Measurements from ENCODE around the gene NRIP3. TPM values are rescaled to one million over a fixed set of nuclear protein-coding genes. Genes with fewer than 3 reads are reported as not detected.

The NRIP3 gene
- total and polyA plus RNA-seq, 9 of the 15 experiments (the other 6 are each of a cell fraction or from before 2014, with no cell fraction given): 4.4 to 18.7 (median 11.6) TPM

GRCh38 chr11:8963569-8964323 is 40.1 kb downstream of the NRIP3 start (continued):
- TF ChIP-seq ZNF668 (CRISPR knock-in tag; IDR thresholded peaks at IDR 0.05) (no peak), NR3C1 (CRISPR knock-in tag; IDR thresholded peaks at IDR 0.05) (no peak), U2AF1 (optimal IDR thresholded peaks at IDR 0.05; ENCODE audit: low read depth, low read length) (peak; percentile 84), FOXP4 (CRISPR knock-in tag; IDR thresholded peaks at IDR 0.05; ENCODE audit: borderline replicate concordance) (no peak), ZHX1 (conservative IDR thresholded peaks at IDR 0.05; ENCODE audit: low read length) (no peak), LARP7 (IDR thresholded peaks at IDR 0.05) (no peak), DEAF1 (CRISPR knock-in tag; IDR thresholded peaks at IDR 0.05) (no peak), TEAD4 (IDR thresholded peaks at IDR 0.05; ENCODE audit: low read length) (no peak), TEAD4 (CRISPR knock-in tag; IDR thresholded peaks at IDR 0.05; ENCODE audit: borderline replicate concordance) (0 out of 2 replicates have a peak, but pooled peaks have one; percentile 33), MTA1 (IDR thresholded peaks at IDR 0.05; ENCODE audit: borderline replicate concordance) (no peak), CGGBP1 (CRISPR knock-in tag; IDR thresholded peaks at IDR 0.05) (no peak), RBM17 (IDR thresholded peaks at IDR 0.05; ENCODE audit: borderline replicate concordance, low read depth, low read length) (no peak), ZNF175 (CRISPR knock-in tag; IDR thresholded peaks at IDR 0.05; ENCODE audit: low read depth) (no peak), CBFA2T3 (IDR thresholded peaks at IDR 0.05) (no peak), HCFC1 (IDR thresholded peaks at IDR 0.05; ENCODE audit: low read depth, low read length) (no peak)
- TF ChIP-seq, protein P1, sequence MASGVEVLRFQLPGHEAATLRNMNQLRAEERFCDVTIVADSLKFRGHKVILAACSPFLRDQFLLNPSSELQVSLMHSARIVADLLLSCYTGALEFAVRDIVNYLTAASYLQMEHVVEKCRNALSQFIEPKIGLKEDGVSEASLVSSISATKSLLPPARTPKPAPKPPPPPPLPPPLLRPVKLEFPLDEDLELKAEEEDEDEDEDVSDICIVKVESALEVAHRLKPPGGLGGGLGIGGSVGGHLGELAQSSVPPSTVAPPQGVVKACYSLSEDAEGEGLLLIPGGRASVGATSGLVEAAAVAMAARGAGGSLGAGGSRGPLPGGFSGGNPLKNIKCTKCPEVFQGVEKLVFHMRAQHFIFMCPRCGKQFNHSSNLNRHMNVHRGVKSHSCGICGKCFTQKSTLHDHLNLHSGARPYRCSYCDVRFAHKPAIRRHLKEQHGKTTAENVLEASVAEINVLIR (CRISPR knock-in tag; IDR thresholded peaks at IDR 0.05): no peak

Data from K562 (cell line).